ENCODE data around the gene GPR152. TPM values are rescaled to one million over a fixed set of nuclear protein-coding genes. Genes with fewer than 3 reads are reported as not detected.

The GPR152 gene
- 0.15 TPM in 1 of 5 replicates, not detected in the others for total RNA-seq (2022; extraction: Qiagen RNA extraction)

DNA sequence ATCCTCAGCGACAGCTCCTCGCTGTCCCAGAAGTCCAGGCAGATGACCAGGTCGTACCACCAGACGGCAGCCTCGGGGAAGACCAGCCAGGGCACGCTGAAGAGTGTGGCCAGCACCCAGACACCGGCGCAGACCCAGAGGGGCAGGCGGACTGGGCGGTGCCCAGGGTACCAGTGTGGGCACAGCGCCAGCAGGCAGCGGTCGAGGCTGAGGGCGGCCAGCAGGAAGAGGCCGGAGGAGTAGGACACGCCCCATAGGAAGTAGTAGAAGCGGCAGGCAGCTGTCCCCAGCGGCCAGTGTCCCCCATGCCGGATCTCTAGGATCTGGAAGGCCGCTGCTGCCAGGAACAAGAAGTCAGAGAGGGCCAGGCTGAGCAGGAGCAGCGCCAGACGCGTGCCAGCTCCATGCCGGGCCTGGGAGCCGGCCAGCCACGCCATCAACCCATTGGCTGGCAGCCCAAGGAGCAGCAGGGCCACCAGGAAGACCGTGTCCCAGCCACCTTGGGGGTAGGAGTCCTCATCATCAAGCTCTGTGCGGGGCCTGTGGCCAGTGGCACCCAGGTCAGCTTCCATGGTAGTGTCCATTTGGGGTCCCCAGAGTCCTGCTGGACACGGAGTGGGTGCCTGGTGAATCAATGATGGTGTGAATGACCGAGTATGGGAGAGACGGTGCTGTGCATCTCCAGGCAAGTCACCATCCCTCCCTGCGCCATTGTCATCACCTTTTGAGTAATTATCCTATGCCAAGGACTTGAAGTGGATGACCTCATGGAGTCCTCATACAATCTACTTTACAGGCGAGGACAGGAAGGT lies at the start of gene GPR152:
TSS of gene GPR152 (minus strand) at position 589 of the 812 bp plus-strand sequence. CDS start at position 584, 5 bp downstream.

DNA sequence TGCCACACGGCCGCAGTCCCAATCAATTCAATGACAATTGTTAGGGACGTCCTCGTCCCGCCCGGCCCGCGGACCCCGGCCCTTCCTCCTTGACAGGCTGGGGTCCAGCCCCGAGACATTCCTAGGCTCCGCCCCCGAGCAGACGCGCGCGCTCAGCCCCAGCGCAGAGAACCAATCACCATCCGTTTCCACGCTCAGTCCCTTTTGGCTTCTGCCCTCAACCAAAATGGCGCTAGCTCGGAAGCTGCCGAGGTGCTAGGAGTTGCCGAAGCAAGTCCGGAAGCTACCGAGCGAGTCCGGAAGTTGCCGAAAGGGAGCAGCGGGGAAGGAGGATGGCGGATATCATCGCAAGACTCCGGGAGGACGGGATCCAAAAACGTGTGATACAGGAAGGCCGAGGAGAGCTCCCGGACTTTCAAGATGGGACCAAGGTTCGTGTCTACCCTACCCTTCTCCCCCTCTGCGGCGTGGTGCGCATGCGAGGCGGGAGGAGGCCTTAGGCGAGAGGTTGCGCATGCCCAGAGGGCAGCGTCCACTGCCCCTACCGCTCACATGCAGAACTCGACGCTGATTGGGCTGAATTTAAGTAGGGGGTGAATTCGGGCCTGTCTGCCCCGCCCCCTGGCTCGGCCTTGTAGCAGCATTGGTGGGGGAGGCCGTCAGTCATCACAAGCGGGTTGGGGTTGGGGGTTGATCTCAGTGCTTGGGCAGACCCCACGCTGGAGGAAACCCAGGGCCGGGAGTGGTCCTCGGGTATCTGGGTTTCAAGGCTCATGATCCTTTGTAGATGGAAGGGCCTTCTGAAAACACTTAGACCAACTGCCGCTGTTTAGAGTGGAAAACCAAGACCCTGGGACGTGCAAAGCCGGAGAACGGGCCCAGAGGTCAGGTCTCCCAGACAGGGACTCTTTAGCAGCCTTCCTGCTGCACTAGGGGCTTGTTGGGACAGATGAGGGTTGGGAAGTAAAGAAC lies 30.6 kb upstream of the GPR152 start, which contains the start of gene AIP:
TSS of gene AIP (plus strand) at position 200 of the 972 bp plus-strand sequence. CDS start at position 333, 133 bp downstream.

GRCh38 chr11:67468759-67469507 lies 16.4 kb upstream of the GPR152 start, which contains the start of gene TMEM134:
Gene TMEM134 (minus strand): TSS chr11:67469251. CDS start chr11:67469192, 59 bp downstream.

DNA sequence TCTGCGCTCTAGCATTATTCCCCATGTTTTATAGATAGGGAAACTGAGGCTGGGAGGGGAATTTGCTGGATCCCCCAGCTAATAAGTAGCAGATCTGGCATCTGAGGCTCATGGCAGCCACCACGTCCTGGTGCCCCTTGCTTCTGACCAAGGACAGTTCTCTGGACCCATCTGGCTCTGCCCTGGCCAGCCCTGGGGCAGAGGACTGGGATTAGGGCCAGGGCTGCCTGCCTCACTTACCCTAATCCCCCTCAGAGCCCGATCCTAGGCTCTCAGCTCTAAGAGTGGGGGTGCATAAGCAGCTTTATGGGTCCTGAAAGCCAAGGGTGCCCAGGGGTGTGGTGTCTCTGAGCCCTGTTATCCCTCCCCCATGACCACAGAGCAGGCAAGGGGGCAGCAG lies 2.5 kb upstream of the GPR152 start, which contains the start of gene CABP4:
TSS of gene CABP4 (plus strand) at position 301 of the 400 bp plus-strand sequence. CDS start at position 371, 70 bp downstream.

GRCh38 chr11:67437082-67437808 lies 15.3 kb downstream of the GPR152 start, which contains the start of gene PTPRCAP:
Gene PTPRCAP (minus strand): TSS chr11:67437682. CDS start chr11:67437619, 63 bp downstream.

GRCh38 chr11:67428052-67429001 lies 24.2 kb downstream of the GPR152 start, which contains the start of gene RPS6KB2:
Gene RPS6KB2 (plus strand): TSS chr11:67428494. CDS start chr11:67428546, 52 bp downstream.

DNA sequence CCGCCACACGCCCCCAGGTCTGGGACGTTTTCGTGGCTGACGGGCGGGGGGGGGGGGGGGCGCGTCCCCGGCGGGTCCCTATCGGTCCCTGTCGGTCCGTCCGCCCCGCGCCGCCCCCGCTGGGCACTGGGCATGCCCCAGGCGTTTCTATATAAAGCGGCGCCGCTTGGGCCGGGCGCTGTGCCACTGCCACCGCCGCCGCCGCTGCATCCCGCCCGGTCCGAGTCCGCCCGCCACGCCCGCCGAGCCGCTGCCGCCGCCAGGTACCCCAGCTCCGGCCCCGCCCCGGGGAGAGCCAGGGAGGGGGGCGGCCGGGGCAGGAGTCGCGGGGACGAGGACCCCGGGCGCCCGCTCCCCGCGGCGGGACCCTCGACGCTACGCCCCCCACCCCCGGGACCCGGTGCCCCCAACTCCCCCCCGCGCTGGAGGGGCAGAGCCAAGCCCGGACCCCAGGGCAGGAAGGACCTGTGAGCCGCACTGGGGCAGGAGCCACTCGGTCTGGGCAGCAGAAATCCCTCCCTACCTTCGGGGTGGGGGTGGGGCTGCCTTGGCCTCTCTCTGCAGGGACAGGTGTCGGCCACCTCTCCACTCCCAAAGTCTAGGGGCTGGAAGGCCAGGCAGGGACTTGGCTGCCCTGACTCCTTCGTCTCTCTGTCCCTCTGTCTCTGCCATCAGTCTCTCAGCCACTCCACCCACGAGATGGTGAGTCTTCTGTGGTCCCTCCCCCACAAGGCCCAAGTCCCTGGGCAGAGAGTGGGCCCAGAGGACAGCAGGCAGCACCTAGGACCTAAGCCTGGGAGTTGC lies 36.8 kb downstream of the GPR152 start, which contains the start of gene CARNS1:
TSS of gene CARNS1 (plus strand) at position 178 of the 804 bp plus-strand sequence. CDS start at position 700, 522 bp downstream.

GRCh38 chr11:67401495-67402191 lies 50.9 kb downstream of the GPR152 start, which contains the start of gene PPP1CA:
Gene PPP1CA (minus strand): TSS chr11:67401858. CDS start chr11:67401782, 76 bp downstream.

Other genes with a start within 250 kb of the GPR152 start
- 24.3 to 39.8 TPM (median 37.3 TPM) in 5 replicates for gene GRK2, start 186.3 kb downstream of the GPR152 start, total RNA-seq (2022; extraction: Qiagen RNA extraction)
- 19.3 to 28.6 TPM (median 26.2 TPM) in 5 replicates for gene ANKRD13D, start 163.4 kb downstream of the GPR152 start, total RNA-seq (2022; extraction: Qiagen RNA extraction)
- 16.2 to 30.3 TPM (median 25.0 TPM) in 5 replicates for gene SSH3, start 149.2 kb downstream of the GPR152 start, total RNA-seq (2022; extraction: Qiagen RNA extraction)
- gene POLD4, start 99.2 kb downstream of the GPR152 start, total RNA-seq (2022; extraction: Qiagen RNA extraction), result 192 to 233 TPM (median 214 TPM) in 5 replicates
- gene CLCF1, start 79.1 kb downstream of the GPR152 start, total RNA-seq (2022; extraction: Qiagen RNA extraction), result 33.6 to 42.2 TPM (median 40.3 TPM) in 5 replicates
- gene RAD9A, start 60.7 kb downstream of the GPR152 start, total RNA-seq (2022; extraction: Qiagen RNA extraction), result 21.8 to 35.3 TPM (median 28.7 TPM) in 5 replicates
- 266 to 289 TPM (median 280 TPM) in 5 replicates for gene PPP1CA, start 50.9 kb downstream of the GPR152 start, total RNA-seq (2022; extraction: Qiagen RNA extraction)
- 0.05 to 0.11 TPM (median 0.07 TPM) in 4 of 5 replicates, not detected in the other for gene TBC1D10C, start 48.6 kb downstream of the GPR152 start, total RNA-seq (2022; extraction: Qiagen RNA extraction)
- gene CARNS1, start 37.1 kb downstream of the GPR152 start, total RNA-seq (2022; extraction: Qiagen RNA extraction), result 0.08 to 0.21 TPM (median 0.13 TPM) in 5 replicates
- gene RPS6KB2, start 24.2 kb downstream of the GPR152 start, total RNA-seq (2022; extraction: Qiagen RNA extraction), result 39.1 to 52.9 TPM (median 48.1 TPM) in 5 replicates
- gene PTPRCAP, start 15.0 kb downstream of the GPR152 start, total RNA-seq (2022; extraction: Qiagen RNA extraction), result 0.24 to 0.72 TPM (median 0.29 TPM) in 4 of 5 replicates, not detected in the other
- 49.3 to 62.5 TPM (median 58.8 TPM) in 5 replicates for gene CORO1B, start 9.3 kb downstream of the GPR152 start, total RNA-seq (2022; extraction: Qiagen RNA extraction)
- gene CABP4, start 2.6 kb upstream of the GPR152 start, total RNA-seq (2022; extraction: Qiagen RNA extraction), result not detected in 5 replicates
- gene TMEM134, start 16.5 kb upstream of the GPR152 start, total RNA-seq (2022; extraction: Qiagen RNA extraction), result 50.3 to 69.2 TPM (median 65.5 TPM) in 5 replicates
- gene AIP, start 30.3 kb upstream of the GPR152 start, total RNA-seq (2022; extraction: Qiagen RNA extraction), result 36.9 to 47.3 TPM (median 45.7 TPM) in 5 replicates
- 32.0 to 48.9 TPM (median 39.8 TPM) in 5 replicates for gene PITPNM1, start 52.6 kb upstream of the GPR152 start, total RNA-seq (2022; extraction: Qiagen RNA extraction)
- gene CDK2AP2, start 55.4 kb upstream of the GPR152 start, total RNA-seq (2022; extraction: Qiagen RNA extraction), result 57.9 to 85.6 TPM (median 80.6 TPM) in 5 replicates
- gene CABP2, start 70.7 kb upstream of the GPR152 start, total RNA-seq (2022; extraction: Qiagen RNA extraction), result not detected in 5 replicates
- 1,477 to 1,695 TPM (median 1,644 TPM) in 5 replicates for gene GSTP1, start 131.1 kb upstream of the GPR152 start, total RNA-seq (2022; extraction: Qiagen RNA extraction)
- 144 to 155 TPM (median 149 TPM) in 5 replicates for gene NDUFV1, start 154.2 kb upstream of the GPR152 start, total RNA-seq (2022; extraction: Qiagen RNA extraction)
- 7.1 to 14.5 TPM (median 14.0 TPM) in 5 replicates for gene NUDT8, start 177.2 kb upstream of the GPR152 start, total RNA-seq (2022; extraction: Qiagen RNA extraction)
- not detected in 5 replicates for gene TBX10, start 187.0 kb upstream of the GPR152 start, total RNA-seq (2022; extraction: Qiagen RNA extraction)
- gene ACY3, start 198.0 kb upstream of the GPR152 start, total RNA-seq (2022; extraction: Qiagen RNA extraction), result 0.87 to 1.4 TPM (median 1.2 TPM) in 5 replicates
- not detected in 5 replicates for gene ALDH3B2, start 221.9 kb upstream of the GPR152 start, total RNA-seq (2022; extraction: Qiagen RNA extraction)